Measurements from ENCODE around the gene SLC7A10.

Gene SLC7A10

GRCh38 chr19:33270769-33271168 is 45.1 kb upstream of the SLC7A10 start:
- no peak overlapping the region for H2AK5ac ChIP-seq (ENCODE audit: low read length)
- H4K8ac ChIP-seq (ENCODE audit: low read depth, low read length), result no peak overlapping the region
- no peak overlapping the region for H3K23ac ChIP-seq (ENCODE audit: low read length)
- no peak overlapping the region for H3K27ac ChIP-seq (ENCODE audit: low read depth, low read length)
- H3K18ac ChIP-seq (ENCODE audit: low read length), result no peak overlapping the region
- no peak overlapping the region for H3K56ac ChIP-seq (ENCODE audit: low read length)
- H3K79me2 ChIP-seq (ENCODE audit: control insufficient read depth, insufficient read depth, low read length), result no peaks in the 10 kb centered on the region
- H3K4ac ChIP-seq (ENCODE audit: low read depth, low read length), result no peak overlapping the region
- H3K4me3 ChIP-seq (ENCODE audit: low read length), result no peak overlapping the region
- WGBS (ENCODE audit: extremely low coverage, insufficient coverage, low lambda C conversion rate), result no CpG with 5 or more reads among the region's 1 CpG
- H3K9ac ChIP-seq (ENCODE audit: low read length), result no peak overlapping the region
- no peaks in the 10 kb centered on the region for H3K79me1 ChIP-seq (ENCODE audit: low read length)
- H3K27me3 ChIP-seq (ENCODE audit: insufficient read depth, low read length, poor library complexity), result no peaks in the 10 kb centered on the region
- H2BK15ac ChIP-seq (replicated peaks; ENCODE audit: low read depth), result no peak overlapping the region
- H3K4me1 ChIP-seq (ENCODE audit: control insufficient read depth, low read depth, low read length), result no peaks in the 10 kb centered on the region
- no peaks in the 10 kb centered on the region for H3K36me3 ChIP-seq (ENCODE audit: control insufficient read depth, insufficient read depth, low read length)
- no peak for DNase-seq
- H2BK120ac ChIP-seq (ENCODE audit: low read depth, low read length), result no peak overlapping the region
- no peak overlapping the region for H4K5ac ChIP-seq (ENCODE audit: low read length)
- H2BK5ac ChIP-seq (ENCODE audit: low read length), result no peak overlapping the region
- no peak overlapping the region for H3K4me2 ChIP-seq (ENCODE audit: low read length)

DNA sequence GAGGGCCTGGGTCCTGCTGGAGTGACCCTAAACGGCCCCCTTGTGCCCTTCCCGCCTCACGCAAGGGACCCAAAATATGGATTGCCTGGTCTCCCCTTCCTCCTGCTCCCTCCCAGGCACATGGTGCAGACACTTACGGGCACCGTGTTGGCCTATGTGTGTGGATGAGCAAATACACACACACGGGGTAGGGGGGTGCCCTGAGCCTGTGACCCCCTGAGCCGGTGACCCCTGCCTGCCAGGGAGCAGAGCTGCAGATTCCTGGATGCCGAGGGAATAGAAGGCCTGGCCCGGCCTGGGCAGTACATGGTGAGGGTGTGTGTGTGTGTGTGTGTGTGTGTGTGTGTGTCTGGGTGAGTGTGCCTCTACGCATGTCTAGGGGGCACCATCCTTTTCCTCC is 43.4 kb upstream of the SLC7A10 start:
- Histone ChIP-seq H3K79me1 (ENCODE audit: low read length) (no peaks in the 10 kb centered on the region), H3K4ac (ENCODE audit: low read depth, low read length) (no peak overlapping the region), H2BK15ac (replicated peaks; ENCODE audit: low read depth) (no peak overlapping the region), H2BK5ac (ENCODE audit: low read length) (no peak overlapping the region), H3K27ac (ENCODE audit: low read depth, low read length) (no peak overlapping the region), H3K4me1 (ENCODE audit: control insufficient read depth, low read depth, low read length) (no peaks in the 10 kb centered on the region), H3K18ac (ENCODE audit: low read length) (no peak overlapping the region), H4K8ac (ENCODE audit: low read depth, low read length) (no peak overlapping the region), H3K27me3 (ENCODE audit: insufficient read depth, low read length, poor library complexity) (no peaks in the 10 kb centered on the region), H2AK5ac (ENCODE audit: low read length) (no peak overlapping the region), H3K9ac (ENCODE audit: low read length) (no peak overlapping the region), H3K36me3 (ENCODE audit: control insufficient read depth, insufficient read depth, low read length) (no peaks in the 10 kb centered on the region), H3K4me2 (ENCODE audit: low read length) (no peak overlapping the region), H4K5ac (ENCODE audit: low read length) (no peak overlapping the region), H3K23ac (ENCODE audit: low read length) (no peak overlapping the region), H3K79me2 (ENCODE audit: control insufficient read depth, insufficient read depth, low read length) (no peaks in the 10 kb centered on the region), H3K56ac (ENCODE audit: low read length) (no peak overlapping the region), H2BK120ac (ENCODE audit: low read depth, low read length) (no peak overlapping the region), H3K4me3 (ENCODE audit: low read length) (no peak overlapping the region)
- DNase-seq, result no peak
- WGBS (ENCODE audit: extremely low coverage, insufficient coverage, low lambda C conversion rate), result no CpG with 5 or more reads among the region's 10 CpGs

GRCh38 chr19:33268162-33268991 is 42.7 kb upstream of the SLC7A10 start:
- Histone ChIP-seq H3K27me3 (ENCODE audit: insufficient read depth, low read length, poor library complexity) (no peaks in the 10 kb centered on the region), H3K23ac (ENCODE audit: low read length) (no peak overlapping the region), H3K79me1 (ENCODE audit: low read length) (no peaks in the 10 kb centered on the region), H4K5ac (ENCODE audit: low read length) (no peak overlapping the region), H2BK15ac (replicated peaks; ENCODE audit: low read depth) (no peak overlapping the region), H3K4me1 (ENCODE audit: control insufficient read depth, low read depth, low read length) (no peaks in the 10 kb centered on the region), H3K4me2 (ENCODE audit: low read length) (no peak overlapping the region), H4K8ac (ENCODE audit: low read depth, low read length) (no peak overlapping the region), H3K36me3 (ENCODE audit: control insufficient read depth, insufficient read depth, low read length) (no peaks in the 10 kb centered on the region), H2AK5ac (ENCODE audit: low read length) (no peak overlapping the region), H3K4me3 (ENCODE audit: low read length) (no peak overlapping the region), H3K56ac (ENCODE audit: low read length) (no peak overlapping the region), H3K27ac (ENCODE audit: low read depth, low read length) (no peak overlapping the region), H2BK5ac (ENCODE audit: low read length) (no peak overlapping the region), H3K79me2 (ENCODE audit: control insufficient read depth, insufficient read depth, low read length) (no peaks in the 10 kb centered on the region), H3K18ac (ENCODE audit: low read length) (no peak overlapping the region), H2BK120ac (ENCODE audit: low read depth, low read length) (no peak overlapping the region), H3K4ac (ENCODE audit: low read depth, low read length) (no peak overlapping the region), H3K9ac (ENCODE audit: low read length) (no peak overlapping the region)
- DNase-seq, result no peak
- no CpG with 5 or more reads among the region's 22 CpGs for whole genome bisulfite sequencing (ENCODE audit: extremely low coverage, insufficient coverage, low lambda C conversion rate)

DNA sequence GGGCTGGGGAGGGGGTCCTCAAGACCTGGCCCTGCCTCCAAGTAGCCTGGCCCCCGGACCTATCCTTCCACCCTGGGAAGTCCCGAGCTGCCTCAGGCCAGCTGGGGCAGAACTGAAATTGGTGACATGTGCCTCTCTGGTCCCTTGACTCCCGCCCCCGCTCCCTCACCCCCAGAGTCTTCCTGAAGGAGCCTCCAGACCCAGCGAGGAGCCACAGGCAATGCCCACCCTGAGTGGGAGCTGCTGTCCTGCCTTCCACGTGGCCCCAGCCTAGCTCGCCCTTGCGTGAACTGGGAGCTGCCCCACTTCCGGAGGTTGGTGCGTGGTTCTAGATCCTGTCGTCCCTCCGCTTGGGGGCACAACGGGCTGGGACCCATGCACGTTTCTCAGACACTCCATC is 42.1 kb upstream of the SLC7A10 start:
- H4K5ac ChIP-seq (ENCODE audit: low read length), result no peak overlapping the region
- no peak overlapping the region for H3K4me2 ChIP-seq (ENCODE audit: low read length)
- no peak overlapping the region for H3K4ac ChIP-seq (ENCODE audit: low read depth, low read length)
- H3K27ac ChIP-seq (ENCODE audit: low read depth, low read length), result no peak overlapping the region
- H3K27me3 ChIP-seq (ENCODE audit: insufficient read depth, low read length, poor library complexity), result no peaks in the 10 kb centered on the region
- no CpG with 5 or more reads among the region's 14 CpGs for WGBS (ENCODE audit: extremely low coverage, insufficient coverage, low lambda C conversion rate)
- no peak overlapping the region for H2BK15ac ChIP-seq (replicated peaks; ENCODE audit: low read depth)
- no peaks in the 10 kb centered on the region for H3K4me1 ChIP-seq (ENCODE audit: control insufficient read depth, low read depth, low read length)
- H3K36me3 ChIP-seq (ENCODE audit: control insufficient read depth, insufficient read depth, low read length), result no peaks in the 10 kb centered on the region
- H2AK5ac ChIP-seq (ENCODE audit: low read length), result no peak overlapping the region
- no peak overlapping the region for H2BK120ac ChIP-seq (ENCODE audit: low read depth, low read length)
- H2BK5ac ChIP-seq (ENCODE audit: low read length), result no peak overlapping the region
- DNase-seq, result no peak
- no peak overlapping the region for H4K8ac ChIP-seq (ENCODE audit: low read depth, low read length)
- H3K4me3 ChIP-seq (ENCODE audit: low read length), result no peak overlapping the region
- H3K79me2 ChIP-seq (ENCODE audit: control insufficient read depth, insufficient read depth, low read length), result no peaks in the 10 kb centered on the region
- H3K9ac ChIP-seq (ENCODE audit: low read length), result no peak overlapping the region
- H3K79me1 ChIP-seq (ENCODE audit: low read length), result no peaks in the 10 kb centered on the region
- H3K56ac ChIP-seq (ENCODE audit: low read length), result no peak overlapping the region
- no peak overlapping the region for H3K18ac ChIP-seq (ENCODE audit: low read length)
- H3K23ac ChIP-seq (ENCODE audit: low read length), result no peak overlapping the region

DNA sequence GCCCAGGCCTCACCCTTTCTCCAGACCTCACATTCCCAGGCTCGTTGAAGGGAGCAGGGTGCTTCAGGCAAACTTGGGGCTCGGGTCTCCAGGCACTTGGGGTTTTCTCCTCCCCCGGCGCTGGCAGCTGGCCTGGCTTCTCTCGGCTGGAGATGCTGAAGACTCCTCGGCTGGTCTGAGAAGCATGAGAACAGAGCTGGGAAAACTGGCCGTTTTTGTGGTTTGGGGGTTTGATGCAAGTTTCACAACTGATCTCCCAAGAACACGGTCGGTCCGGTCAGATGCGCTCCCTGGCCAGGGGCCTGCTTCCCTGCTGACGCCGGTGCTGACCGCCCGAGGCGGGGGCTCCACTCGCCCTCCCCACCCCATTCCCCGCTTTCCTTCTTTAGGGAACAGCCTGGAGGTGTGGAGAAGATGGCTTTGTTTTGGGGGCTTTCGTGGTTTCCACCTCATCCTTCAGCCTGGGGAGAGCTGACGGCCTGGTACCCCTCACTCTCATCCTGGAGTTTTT is 41.4 kb upstream of the SLC7A10 start:
- H3K79me1 ChIP-seq (ENCODE audit: low read length), result no peaks in the 10 kb centered on the region
- H4K5ac ChIP-seq (ENCODE audit: low read length), result no peak overlapping the region
- no peaks in the 10 kb centered on the region for H3K27me3 ChIP-seq (ENCODE audit: insufficient read depth, low read length, poor library complexity)
- no peak overlapping the region for H3K18ac ChIP-seq (ENCODE audit: low read length)
- no CpG with 5 or more reads among the region's 20 CpGs for WGBS (ENCODE audit: extremely low coverage, insufficient coverage, low lambda C conversion rate)
- H3K27ac ChIP-seq (ENCODE audit: low read depth, low read length), result no peak overlapping the region
- no peak overlapping the region for H3K23ac ChIP-seq (ENCODE audit: low read length)
- H3K79me2 ChIP-seq (ENCODE audit: control insufficient read depth, insufficient read depth, low read length), result no peaks in the 10 kb centered on the region
- no peak overlapping the region for H2BK120ac ChIP-seq (ENCODE audit: low read depth, low read length)
- no peaks in the 10 kb centered on the region for H3K36me3 ChIP-seq (ENCODE audit: control insufficient read depth, insufficient read depth, low read length)
- H2BK5ac ChIP-seq (ENCODE audit: low read length), result no peak overlapping the region
- H3K9ac ChIP-seq (ENCODE audit: low read length), result no peak overlapping the region
- H3K4ac ChIP-seq (ENCODE audit: low read depth, low read length), result no peak overlapping the region
- no peak overlapping the region for H2BK15ac ChIP-seq (replicated peaks; ENCODE audit: low read depth)
- no peak overlapping the region for H3K4me3 ChIP-seq (ENCODE audit: low read length)
- H2AK5ac ChIP-seq (ENCODE audit: low read length), result no peak overlapping the region
- DNase-seq, result no peak
- no peaks in the 10 kb centered on the region for H3K4me1 ChIP-seq (ENCODE audit: control insufficient read depth, low read depth, low read length)
- no peak overlapping the region for H3K4me2 ChIP-seq (ENCODE audit: low read length)
- H4K8ac ChIP-seq (ENCODE audit: low read depth, low read length), result no peak overlapping the region
- H3K56ac ChIP-seq (ENCODE audit: low read length), result no peak overlapping the region
